NCI-H1105 (cell line): ENCODE measurements around the gene ASPN.

Experiments used
- DNase-seq: peaks from one replicate; lab custom pipeline; 2025; lab: John Stamatoyannopoulos, UW

ASPN gene

DNA sequence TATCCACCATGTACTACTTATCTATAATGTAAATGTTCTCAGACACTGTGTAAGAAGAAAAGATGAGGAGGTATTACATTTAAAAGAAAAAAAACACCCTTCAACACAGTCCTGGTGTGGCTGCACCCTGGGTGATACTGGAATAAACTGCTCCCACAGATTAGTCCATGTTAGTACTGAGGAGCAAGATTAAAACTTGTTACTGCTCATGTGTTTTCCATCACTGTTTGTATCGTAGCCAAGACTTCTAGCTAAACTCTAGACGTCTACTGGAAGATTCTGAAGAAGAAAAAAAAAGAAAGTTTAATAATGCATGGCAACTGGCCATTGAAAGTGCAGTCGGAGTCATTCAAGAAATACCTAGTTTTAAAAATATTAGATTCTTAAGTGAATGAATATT, at the start of gene ASPN:
ASPN (minus strand) TSS at position 178 of the 400 bp plus-strand sequence.
- no peak for DNase-seq

DNA sequence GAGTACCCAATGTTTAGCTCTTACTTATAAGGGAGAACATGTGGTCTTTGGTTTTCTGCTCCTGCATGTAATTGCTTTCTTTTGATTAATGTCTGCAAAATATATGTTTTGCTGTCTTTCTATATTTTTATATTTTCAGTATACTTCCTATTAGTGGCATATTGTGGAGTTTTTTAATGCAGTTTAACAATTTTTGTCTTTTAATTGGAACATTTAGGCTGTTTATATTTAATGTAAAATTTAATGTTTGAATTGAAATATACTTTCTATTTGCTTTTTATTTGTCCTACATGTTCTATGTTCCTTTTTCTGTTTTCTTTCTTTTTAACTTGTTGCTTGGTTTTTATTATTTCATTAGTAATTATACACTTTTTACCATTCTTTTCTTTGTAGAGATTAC, 48.6 kb upstream of the ASPN start:
- DNase-seq = no peak

DNA sequence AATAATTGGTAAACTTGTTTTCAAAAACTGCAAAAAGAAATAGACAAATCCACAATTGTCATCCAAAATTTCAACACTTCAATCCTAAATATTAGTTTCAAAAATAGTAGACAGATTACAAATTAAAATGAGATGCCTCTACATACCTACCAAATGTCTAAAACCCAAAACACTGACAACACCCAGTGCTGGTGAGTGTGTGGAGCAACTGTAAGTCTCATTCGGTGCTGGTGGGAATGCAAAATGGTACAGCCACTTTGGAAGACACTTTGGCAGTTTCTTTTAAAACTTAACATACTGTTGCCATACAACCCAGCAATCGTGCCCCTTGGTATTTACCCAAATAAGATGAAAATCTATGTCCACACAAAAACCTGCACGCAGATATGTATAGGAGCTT, 46.8 kb upstream of the ASPN start:
- no peak for DNase-seq

GRCh38 chr9:92528522-92528849, 46.2 kb upstream of the ASPN start:
- DNase-seq = no peak

GRCh38 chr9:92527832-92528521, 45.7 kb upstream of the ASPN start:
- DNase-seq = no peak

DNA sequence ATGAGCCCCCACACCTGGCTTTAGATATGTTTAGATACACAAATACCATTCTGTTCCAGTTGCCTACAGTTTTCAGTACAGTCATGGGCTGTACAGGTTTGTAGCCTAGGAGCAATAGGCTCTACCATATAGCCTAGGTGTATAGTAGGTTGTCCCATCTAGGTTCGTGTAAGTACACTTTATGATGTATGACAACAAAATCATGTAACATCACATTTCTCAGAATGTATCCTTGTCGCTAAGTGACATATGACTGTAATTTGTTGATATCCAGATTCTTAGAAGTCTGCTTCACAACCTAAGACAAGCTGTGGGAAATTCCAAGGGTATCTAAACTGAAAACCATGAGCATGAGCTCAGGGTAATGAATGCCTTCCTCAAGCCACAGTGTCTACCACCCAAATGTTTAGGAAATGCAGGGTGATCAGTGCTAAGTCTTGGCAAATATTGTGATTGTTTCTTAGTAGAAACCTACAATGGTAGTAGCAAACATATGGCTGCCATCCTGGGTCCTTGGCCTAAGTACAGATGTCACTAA, 45.1 kb upstream of the ASPN start:
- DNase-seq = no peak

DNA sequence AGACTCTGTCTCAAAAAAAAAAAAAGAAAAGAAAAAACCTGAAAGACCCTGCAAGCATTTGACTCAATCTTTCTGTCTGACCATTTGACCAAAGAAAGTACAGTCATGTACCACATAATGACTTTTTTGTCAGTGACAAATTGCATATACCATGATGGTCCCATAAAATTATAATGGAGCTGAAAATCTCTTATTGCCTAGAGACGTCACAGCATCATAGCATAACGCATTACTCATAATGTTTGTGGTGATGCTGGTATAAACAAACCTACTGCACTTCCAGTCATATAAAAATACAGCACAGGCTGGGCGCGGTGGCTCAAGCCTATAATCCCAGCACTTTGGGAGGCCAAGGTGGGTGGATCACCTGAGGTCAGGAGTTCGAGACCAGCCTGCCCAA, 43.0 kb upstream of the ASPN start:
- DNase-seq = no peak

DNA sequence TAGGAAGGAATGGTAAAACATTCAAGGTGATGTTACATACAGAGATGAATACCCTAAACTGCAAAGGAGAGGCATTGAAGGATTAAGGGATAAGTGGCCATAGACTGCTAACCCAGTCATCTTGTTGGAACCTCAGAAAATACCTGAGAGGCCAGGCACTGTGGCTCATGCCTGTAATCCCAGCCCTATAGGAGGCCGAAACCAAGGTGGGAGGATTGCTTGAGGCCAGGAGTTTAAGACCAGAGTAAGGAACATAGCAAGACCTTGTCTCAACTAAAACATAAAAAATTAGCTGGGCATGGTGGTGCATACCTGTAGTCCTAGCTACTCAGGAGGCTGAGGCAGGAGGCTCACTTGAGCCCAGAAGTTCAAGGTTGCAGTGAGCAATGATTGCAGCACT, 42.6 kb upstream of the ASPN start:
- DNase-seq = no peak

DNA sequence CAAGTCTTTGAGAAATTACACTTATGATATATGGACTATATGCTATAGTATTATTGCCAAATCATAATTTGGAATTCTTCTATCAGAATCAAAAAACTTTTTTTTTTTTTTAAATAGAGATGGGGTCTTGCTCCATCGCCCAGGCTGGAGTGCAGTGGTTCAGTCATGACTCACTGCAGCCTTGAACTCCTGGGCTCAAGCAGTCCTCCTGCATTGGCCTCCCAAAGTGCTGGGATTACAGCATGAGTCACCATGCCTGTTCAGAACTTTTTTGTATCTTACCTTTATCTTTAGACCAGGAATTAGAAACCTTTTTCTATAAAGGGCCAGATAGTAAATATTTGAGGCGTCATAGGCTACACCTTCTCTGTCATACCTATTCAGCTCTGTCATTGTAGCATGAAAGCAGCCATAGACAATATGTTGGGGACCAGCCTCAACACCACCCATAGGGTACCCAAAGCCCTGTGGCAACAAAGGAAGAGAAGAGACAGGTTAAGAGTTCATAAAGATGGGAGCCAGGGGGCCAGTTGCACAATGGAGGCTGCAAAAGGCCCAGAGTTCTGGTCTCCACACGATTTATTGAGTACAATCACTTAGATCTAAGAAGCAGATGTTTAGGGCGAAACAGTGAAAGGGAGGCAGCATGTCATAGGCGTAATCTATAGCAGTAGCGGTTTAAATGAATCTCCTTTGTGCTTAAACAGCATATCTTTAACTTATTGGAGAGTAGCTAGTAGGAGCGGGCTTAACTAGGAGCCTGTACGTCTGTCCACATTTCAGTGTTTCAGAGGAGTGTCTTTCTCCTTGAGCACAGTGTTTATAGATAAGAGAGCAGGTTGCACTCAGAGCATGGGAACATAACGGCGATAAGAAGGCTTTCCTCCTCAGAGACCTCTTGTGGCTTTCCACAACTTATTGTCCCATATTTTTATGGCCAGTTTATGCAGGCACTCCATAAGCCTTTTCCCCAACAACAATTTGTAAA, 41.0 kb upstream of the ASPN start:
- no peak for DNase-seq

DNA sequence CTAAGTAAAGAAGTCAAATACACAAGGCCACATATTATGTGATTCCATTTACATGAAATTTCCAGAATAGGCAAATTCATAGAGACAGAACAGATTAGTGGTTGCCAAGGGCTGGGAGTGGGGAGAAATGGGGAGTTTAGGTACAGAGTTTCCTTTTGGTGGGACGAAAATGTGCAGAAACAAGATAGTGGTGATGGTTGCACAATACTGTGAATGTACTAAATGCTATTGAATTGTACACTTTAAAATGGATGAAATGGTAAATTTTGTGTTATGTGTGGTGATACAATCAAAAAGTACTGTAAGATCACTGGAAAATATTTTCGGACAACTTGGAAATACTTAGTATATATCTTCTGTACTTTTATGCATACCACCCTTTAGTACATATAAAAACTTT, 38.5 kb upstream of the ASPN start:
- no peak for DNase-seq

DNA sequence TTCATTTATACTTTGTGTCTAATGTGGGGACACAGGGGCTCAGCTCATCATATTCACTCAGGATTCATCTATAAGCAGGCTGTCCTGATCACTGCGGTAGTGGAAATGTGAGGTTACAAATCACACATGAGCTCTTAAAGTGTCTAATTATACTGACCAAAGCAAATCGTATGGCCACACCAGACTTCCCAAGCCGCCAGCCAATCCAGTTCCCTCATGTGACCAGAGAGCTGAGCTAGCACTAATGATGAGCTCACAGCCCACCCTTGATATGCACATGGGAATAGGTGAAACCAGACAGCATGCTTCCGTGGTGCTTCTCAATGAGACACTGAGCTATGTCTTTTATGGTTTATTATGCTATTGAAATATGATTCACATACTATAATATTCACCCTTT, 35.9 kb upstream of the ASPN start:
- no peak for DNase-seq

GRCh38 chr9:92517046-92517445, 34.7 kb upstream of the ASPN start:
- no peak for DNase-seq

DNA sequence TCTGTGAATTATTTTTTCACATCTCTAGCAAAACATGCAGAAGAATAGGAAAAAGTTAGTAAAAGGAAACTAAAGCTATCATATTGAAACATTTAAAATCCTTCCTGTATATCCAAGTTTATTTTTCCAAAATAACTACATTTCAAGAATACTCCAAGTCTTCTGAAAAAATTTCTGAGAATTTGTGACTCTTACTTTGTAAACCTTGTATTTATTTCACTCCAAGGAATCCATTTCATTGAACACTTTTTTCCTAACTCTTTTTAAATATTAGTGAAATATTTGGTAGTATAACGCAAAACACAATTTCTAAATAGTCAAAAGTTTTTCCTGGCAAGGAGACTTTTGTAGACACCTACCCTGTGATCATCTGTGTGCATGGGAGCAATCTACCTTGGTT, 34.2 kb upstream of the ASPN start:
- DNase-seq = no peak

- no peak for DNase-seq
Measured at GRCh38 chr9:92514635-92515034, 32.3 kb upstream of the ASPN start.

- DNase-seq = no peak
Measured at GRCh38 chr9:92513349-92513748, 31.0 kb upstream of the ASPN start.

- DNase-seq = no peak
Measured at GRCh38 chr9:92512622-92513021, 30.3 kb upstream of the ASPN start.

GRCh38 chr9:92510747-92511146, 28.4 kb upstream of the ASPN start:
- DNase-seq = no peak

GRCh38 chr9:92509050-92509449, 26.7 kb upstream of the ASPN start:
- DNase-seq = no peak

- no peak for DNase-seq
Measured at GRCh38 chr9:92508018-92508820, 25.9 kb upstream of the ASPN start.

DNA sequence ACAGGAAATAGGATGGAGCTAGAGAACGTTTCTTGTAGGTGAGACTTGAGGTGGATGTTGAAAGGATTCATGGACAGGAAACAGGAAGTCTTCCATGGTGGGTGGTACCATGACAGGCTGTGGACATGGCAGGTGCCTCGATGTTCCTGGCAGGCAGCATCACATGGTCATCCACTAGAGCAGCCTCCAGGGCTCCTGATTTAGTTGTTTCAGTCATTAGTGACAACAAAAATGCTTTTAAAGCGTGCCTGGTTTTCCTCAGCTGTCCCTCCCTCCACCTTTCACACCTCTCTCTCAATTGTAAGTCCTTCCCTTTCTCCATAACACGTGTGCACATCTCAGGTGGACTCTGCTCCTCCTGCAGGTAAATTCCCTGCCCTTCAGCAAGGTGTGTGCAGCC, 25.2 kb upstream of the ASPN start:
- no peak for DNase-seq

GRCh38 chr9:92507005-92507404, 24.7 kb upstream of the ASPN start:
- DNase-seq = no peak

DNA sequence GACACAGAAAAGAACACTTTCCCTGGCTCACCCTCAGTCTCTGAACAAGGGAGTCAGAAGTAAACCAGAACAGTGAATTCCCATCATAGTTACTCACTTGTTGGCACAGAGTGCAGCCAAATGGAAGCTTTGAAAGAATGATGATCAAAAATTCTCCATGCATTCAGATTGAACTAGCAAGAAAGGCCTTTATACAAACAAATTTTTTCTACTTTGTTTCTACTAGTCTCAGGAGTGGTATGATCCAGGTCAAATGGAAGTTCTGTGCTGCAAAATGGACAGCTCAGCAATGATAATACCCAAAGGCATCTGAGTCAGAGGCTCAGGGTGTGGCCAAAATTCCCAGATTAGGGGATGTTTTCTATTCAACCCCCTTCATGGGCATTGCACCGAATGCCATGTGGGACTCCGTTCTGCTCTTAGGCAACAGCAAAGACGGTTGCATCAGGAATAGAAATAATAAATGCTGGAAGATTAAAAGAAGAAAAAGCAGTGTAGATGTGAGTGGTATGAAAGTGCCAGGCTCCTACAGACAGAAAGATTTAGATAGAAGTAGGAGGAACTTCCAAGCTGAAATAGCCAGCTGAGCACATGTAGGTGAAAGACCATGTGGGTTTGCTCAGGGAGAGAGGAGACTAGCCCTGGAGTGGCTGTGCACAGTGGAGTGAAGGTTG, 24.0 kb upstream of the ASPN start:
- DNase-seq = no peak
